Testis (tissue), 2 donors: ENCODE measurements around the gene CPM.

Experiments
- CTCF ChIP-seq, 3 experiments: fragments of 450-650 bp in 2 of 3; fragments of 200-600 bp in 1 of 3; sonication (generic) in 1 of 3; IDR thresholded peaks; one replicate each; pipeline ENCODE4 v1.5.1; 2016 to 2019; ENCODE audit warnings: antibody characterized with exemption in 3 of 3, mild to moderate bottlenecking in 2 of 3, moderate library complexity in 1 of 3
- POLR2A ChIP-seq: fragments of 450-650 bp; IDR thresholded peaks from one replicate; pipeline ENCODE4 v1.6.1; 2017; ENCODE audit warnings: antibody characterized with exemption, mild to moderate bottlenecking, moderate library complexity

- TF ChIP-seq CTCF (IDR thresholded peaks at IDR 0.05): no peak
- TF ChIP-seq POLR2A: no peak
Observed at GRCh38 chr12:68939505-68939904, 6.5 kb upstream of the CPM start.
